Activated CD8-positive, alpha-beta memory T cell treated with anti-CD3 and anti-CD28 coated beads for 4 hours (primary cell): ENCODE measurements around the gene GRIFIN.

Experiments
- DNase-seq, 2 donors: peaks; one replicate each; pipeline ENCODE4 v3.0.0-alpha.2; 2020; ENCODE audit warnings: low read depth in 2 of 2

GRIFIN gene

DNA sequence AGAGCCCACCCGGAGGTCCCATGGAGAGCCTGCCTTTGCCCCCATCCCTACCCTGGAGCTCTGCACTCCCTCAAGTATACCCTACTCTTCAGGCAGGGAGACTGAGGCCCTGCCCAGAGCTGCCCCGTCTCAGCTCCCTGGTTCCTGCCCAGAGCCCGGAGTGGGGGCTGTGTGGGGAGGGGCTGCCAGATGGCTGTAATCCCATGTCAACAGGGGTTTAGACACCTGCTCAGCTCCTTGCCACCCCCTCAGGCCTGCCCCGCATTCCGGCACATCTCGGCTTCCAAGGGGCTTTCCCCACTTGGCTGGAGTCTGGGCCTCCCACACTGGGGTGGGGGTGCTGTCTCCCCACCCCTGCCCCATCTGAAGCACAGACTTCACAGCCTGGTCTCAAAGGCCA is 22.5 kb upstream of the GRIFIN start:
- no peak for DNase-seq

DNA sequence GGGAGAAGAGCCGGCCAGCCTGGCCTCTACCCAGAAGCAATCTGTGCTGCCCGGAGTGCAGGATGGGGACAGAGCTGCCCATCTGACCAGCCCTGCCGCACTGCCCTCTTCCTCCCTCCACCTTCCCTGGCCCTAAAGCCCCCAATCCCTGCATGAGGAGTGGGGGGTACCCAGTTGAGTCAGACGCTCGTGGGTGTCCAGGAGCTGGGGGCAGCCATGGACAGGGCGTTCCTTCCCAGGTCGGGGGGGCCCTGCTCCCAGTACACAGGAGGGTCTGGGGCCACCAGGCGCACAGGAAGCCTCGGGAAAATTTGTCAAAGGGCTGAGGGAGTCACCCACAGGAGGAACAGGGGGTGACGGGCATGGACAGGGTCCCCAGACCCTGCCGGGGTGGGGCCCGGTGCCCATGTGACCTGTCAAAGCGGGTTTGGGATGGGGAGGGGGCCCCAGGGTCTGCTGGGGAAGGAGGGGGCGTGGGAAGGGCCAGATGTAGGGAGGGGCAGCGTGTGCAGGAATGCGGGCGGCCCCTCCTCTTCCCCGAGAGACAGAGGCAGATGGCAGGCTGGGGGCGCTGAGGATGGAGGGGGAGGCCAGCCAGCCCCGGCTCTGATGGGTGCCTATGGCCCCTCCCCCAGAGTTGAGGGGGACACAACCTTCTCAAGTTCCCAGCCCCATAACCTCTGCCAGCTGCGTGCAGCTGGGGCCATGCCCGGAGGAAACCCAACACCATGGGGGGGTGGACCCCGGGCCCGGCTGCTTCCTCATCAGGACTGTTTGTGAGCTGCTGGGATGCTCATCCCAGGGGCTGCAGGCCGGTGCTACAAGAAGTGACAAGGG is 21.5 kb upstream of the GRIFIN start:
- DNase-seq: no peak

DNA sequence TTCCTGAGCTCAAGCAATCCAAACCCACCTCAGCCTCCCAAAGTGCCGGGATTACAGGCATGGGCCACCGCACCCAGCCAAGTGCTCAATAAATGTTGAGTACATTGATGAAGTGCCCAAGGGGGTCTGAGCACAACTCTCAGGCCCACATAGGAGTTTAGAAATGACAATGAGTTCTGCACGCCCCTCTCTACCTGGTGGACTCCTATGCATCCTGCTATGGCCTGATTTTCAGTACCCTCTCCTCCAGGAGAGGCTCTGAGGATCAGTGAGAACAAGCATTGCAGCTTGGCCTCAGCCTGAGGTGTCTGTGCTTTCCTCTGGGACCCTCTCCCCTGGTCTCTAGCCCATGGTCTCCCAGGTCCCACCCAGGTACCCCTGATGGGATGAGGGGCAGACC is 20.9 kb upstream of the GRIFIN start:
- no peak for DNase-seq

GRCh38 chr7:2496375-2496774 is 20.2 kb upstream of the GRIFIN start:
- no peak for DNase-seq

DNA sequence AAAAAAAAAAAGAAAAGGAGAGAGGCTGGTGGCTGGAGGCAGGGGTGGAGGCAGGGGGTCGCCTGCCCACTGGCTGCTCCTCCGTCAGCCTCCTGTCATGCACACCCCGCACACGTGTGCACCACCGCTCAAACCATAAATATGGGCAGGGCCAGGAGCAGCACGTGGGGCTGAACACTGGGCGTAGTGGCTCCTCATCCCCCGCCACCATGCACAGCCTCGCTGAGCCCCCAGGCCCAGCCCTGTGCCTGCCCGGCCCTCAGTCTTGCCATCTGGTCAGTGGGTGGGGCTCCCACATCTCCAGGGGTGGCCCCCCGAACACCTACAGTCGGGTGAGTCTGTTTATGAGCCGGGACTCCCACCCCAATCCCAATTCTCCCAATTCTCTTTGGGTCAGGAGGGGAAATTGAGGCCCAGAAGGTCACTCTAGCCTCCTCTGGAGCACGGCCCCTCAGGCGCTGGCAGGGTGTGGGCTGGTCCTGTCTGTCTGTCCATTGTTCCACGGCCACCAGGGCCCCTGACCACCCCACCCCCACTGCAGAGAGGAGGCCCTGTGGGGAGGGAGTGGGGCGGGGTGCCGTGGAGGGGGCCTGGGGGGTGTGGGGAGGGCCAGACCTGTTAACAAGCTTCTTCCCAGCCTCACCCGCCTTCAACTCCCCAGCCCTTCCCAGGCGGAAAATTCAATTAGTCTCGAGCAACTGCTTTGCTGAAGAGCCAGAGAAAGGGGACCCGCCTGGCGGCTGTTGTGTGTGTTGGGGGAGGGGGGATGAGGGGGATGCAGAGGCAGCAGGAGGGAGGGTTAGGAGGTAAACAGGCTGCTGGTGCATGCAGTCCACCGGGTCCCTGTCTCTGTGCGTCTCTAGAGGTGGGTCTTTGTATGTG is 19.5 kb upstream of the GRIFIN start:
- DNase-seq: no peak

GRCh38 chr7:2494191-2495130 is 18.3 kb upstream of the GRIFIN start:
- DNase-seq: no peak

- no peak for DNase-seq
Measured at GRCh38 chr7:2493205-2494164, 17.3 kb upstream of the GRIFIN start.

DNA sequence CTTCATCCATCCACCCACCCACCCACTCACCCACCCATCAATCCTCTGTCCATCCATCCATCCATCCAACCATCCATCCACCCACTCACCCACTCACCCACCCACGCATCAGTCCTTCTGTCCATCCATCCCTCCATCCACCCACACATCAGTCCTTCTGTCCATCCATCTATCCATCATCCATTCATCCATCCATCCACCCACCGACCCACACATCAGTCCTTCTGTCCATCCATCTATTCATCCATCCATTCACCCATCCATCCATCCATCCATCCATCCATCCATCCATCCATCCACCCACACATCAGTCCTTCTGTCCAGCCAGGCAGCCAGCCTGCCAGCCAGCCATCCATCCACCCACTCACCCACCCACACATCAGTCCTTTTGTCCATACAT is 15.8 kb upstream of the GRIFIN start:
- no peak for DNase-seq

- no peak for DNase-seq
Measured at GRCh38 chr7:2490181-2490651, 14.0 kb upstream of the GRIFIN start.

GRCh38 chr7:2488681-2489080 is 12.5 kb upstream of the GRIFIN start:
- DNase-seq: no peak

- DNase-seq: no peak
Measured at GRCh38 chr7:2488272-2488645, 12.1 kb upstream of the GRIFIN start.

- no peak for DNase-seq
Measured at GRCh38 chr7:2487586-2488271, 11.5 kb upstream of the GRIFIN start.

DNA sequence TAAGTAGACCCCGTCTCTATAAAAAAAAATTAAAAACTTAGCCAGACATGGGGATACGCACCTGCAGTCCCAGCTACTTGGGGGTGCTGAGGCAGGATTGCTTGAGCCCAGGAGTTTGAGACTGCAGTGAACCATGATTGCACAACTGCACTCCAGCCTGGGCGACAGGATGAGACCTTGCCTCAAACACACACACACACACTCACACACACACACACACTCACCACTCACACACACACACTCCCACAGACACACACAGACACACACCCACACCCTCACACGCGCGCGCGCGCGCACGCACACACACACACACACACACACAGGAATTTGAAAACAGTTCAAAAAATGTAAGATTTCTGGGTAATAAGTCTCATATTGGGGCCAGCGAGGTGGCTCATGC is 8.7 kb upstream of the GRIFIN start:
- no peak for DNase-seq

- DNase-seq: no peak
Measured at GRCh38 chr7:2483494-2483893, 7.3 kb upstream of the GRIFIN start.

- no peak for DNase-seq
Measured at GRCh38 chr7:2482725-2483451, 6.7 kb upstream of the GRIFIN start.

DNA sequence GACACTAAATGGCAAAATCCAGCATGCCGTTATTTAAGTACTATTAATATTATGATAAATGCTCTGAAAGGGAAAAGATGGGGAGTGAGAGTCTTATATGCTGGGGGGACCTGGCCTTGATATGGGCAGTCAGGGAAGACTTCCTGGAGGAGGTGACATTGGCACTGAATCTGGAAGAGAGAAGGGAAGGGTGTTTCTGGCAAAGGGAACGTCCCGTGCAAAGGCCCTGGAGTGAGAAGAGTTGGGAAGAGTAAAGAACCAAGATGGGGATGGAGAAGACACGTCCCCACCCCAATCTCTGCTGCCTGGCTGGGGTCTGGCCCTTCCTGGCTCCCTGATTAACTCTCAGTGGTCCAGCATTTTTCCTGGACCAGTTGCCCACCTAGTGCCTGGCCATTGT is 5.0 kb upstream of the GRIFIN start:
- no peak for DNase-seq

GRCh38 chr7:2480070-2480408 is 3.8 kb upstream of the GRIFIN start:
- no peak for DNase-seq

- no peak for DNase-seq
Measured at GRCh38 chr7:2479276-2480069, 3.3 kb upstream of the GRIFIN start.

- DNase-seq: no peak
Measured at GRCh38 chr7:2478800-2479199, 2.6 kb upstream of the GRIFIN start.
